CD14-positive monocyte (primary cell): Measurements from ENCODE around the gene RALY. TPM values are rescaled to one million over a fixed set of nuclear protein-coding genes. Genes with fewer than 3 reads are reported as not detected.

Experiments
- DNase-seq, 3 donors: peaks; one replicate each; pipeline ENCODE4 v3.0.0-alpha.2; 2011 to 2022
- H2AFZ ChIP-seq: 2 replicates; pipeline ENCODE4 v1.6.0; 2012; ENCODE audit warnings: mild to moderate bottlenecking, low read depth, low read length, inconsistent platforms; ENCODE audit not compliant: insufficient read depth, poor library complexity, severe bottlenecking
- H3K27ac ChIP-seq, 2 donors: 1 replicate in 1 of 2; 2 replicates in 1 of 2; pipeline ENCODE4 v1.5.1; 2012 to 2013; ENCODE audit warnings: low read length in 2 of 2, control low read depth in 1 of 2, inconsistent platforms in 1 of 2, low read depth in 1 of 2, mild to moderate bottlenecking in 1 of 2
- H3K27me3 ChIP-seq, 2 donors: one replicate each; pipeline versions ENCODE4 v1.6.0 to v1.6.1; 2011 to 2013; ENCODE audit warnings: low read length in 2 of 2; ENCODE audit not compliant: control insufficient read depth in 2 of 2, insufficient read depth in 2 of 2
- H3K36me3 ChIP-seq, 2 donors: replicated peaks in 1 of 2; 1 replicate in 1 of 2; 2 replicates in 1 of 2; pipeline versions ENCODE4 v1.5.1 to v1.6.1; 2012 to 2013; ENCODE audit warnings: low read length in 2 of 2, control low read depth in 1 of 2, inconsistent platforms in 1 of 2, mild to moderate bottlenecking in 1 of 2; ENCODE audit not compliant: insufficient read depth in 2 of 2, control insufficient read depth in 1 of 2
- H3K4me1 ChIP-seq, 2 donors: 1 replicate in 1 of 2; 2 replicates in 1 of 2; pipeline versions ENCODE4 v1.5.1 to v1.6.1; 2012 to 2013; ENCODE audit warnings: low read length in 2 of 2, control low read depth in 1 of 2, inconsistent platforms in 1 of 2, mild to moderate bottlenecking in 1 of 2, moderate library complexity in 1 of 2; ENCODE audit not compliant: insufficient read depth in 2 of 2, control insufficient read depth in 1 of 2
- H3K4me2 ChIP-seq: replicated peaks from 2 replicates; pipeline ENCODE3; 2012; ENCODE audit warnings: low read length, moderate library complexity, mild to moderate bottlenecking; ENCODE audit not compliant: poor library complexity, severe bottlenecking; ENCODE audit errors: extremely low read depth
- H3K4me3 ChIP-seq, 3 experiments: fragments of 200-600 bp in 1 of 3; sonication (generic) in 1 of 3; replicated peaks in 1 of 3; 1 replicate in 2 of 3; 2 replicates in 1 of 3; pipeline ENCODE4 v1.5.1; 2011 to 2013; ENCODE audit warnings: low read length in 3 of 3, mild to moderate bottlenecking in 3 of 3, control low read depth in 2 of 3, low read depth in 2 of 3, inconsistent platforms in 1 of 3, moderate library complexity in 1 of 3
- H3K79me2 ChIP-seq: 2 replicates; pipeline ENCODE4 v1.6.0; 2012; ENCODE audit warnings: mild to moderate bottlenecking, control low read depth, inconsistent platforms, low read length, moderate library complexity; ENCODE audit not compliant: insufficient read depth
- H3K9ac ChIP-seq: 2 replicates; pipeline ENCODE4 v1.6.0; 2017; ENCODE audit warnings: low read length, mild to moderate bottlenecking; ENCODE audit not compliant: insufficient read depth, poor library complexity, severe bottlenecking
- H3K9me3 ChIP-seq, 2 donors: replicated peaks in 1 of 2; 1 replicate in 1 of 2; 2 replicates in 1 of 2; pipeline versions ENCODE4 v1.5.1 to v1.6.1; 2012 to 2013; ENCODE audit warnings: low read length in 2 of 2, control low read depth in 1 of 2; ENCODE audit not compliant: control insufficient read depth in 1 of 2, insufficient read depth in 1 of 2
- H4K20me1 ChIP-seq: 2 replicates; pipeline ENCODE4 v1.6.0; 2012; ENCODE audit warnings: mild to moderate bottlenecking, low read length, control low read depth, moderate library complexity; ENCODE audit not compliant: insufficient read depth
- H3K27ac Mint-ChIP-seq, 7 donors: one replicate each; pipeline ENCODE4 v1.8.0; 2020; ENCODE audit warnings: mild to moderate bottlenecking in 7 of 7, mixed read lengths in 7 of 7, moderate library complexity in 6 of 7, inconsistent platforms in 2 of 7
- H3K27me3 Mint-ChIP-seq, 3 donors: one replicate each; pipeline ENCODE4 v1.8.0; 2021 to 2022; ENCODE audit warnings: low read depth in 3 of 3, mild to moderate bottlenecking in 3 of 3, mixed read lengths in 3 of 3, moderate library complexity in 3 of 3, inconsistent platforms in 1 of 3
- H3K36me3 Mint-ChIP-seq, 2 donors: one replicate each; pipeline ENCODE4 v1.8.0; 2020; ENCODE audit warnings: mixed read lengths in 2 of 2, inconsistent platforms in 1 of 2, mild to moderate bottlenecking in 1 of 2
- H3K4me1 Mint-ChIP-seq: one replicate; pipeline ENCODE4 v1.8.0; 2020; ENCODE audit warnings: mild to moderate bottlenecking, mixed read lengths
- H3K4me3 Mint-ChIP-seq, 2 donors: one replicate each; pipeline ENCODE4 v1.8.0; 2020; ENCODE audit warnings: mild to moderate bottlenecking in 2 of 2, mixed read lengths in 2 of 2, moderate library complexity in 1 of 2
- H3K9me3 Mint-ChIP-seq, 7 donors: one replicate each; pipeline ENCODE4 v1.8.0; 2020 to 2022; ENCODE audit warnings: mixed read lengths in 7 of 7, mild to moderate bottlenecking in 6 of 7, moderate library complexity in 6 of 7, inconsistent platforms in 2 of 7
- WGBS: methylation state at CpG from one replicate; pipeline ENCODE4 v1.1.5; 2013; ENCODE audit warnings: missing lambda C conversion rate; ENCODE audit not compliant: insufficient coverage; 5-methylcytosine and 5-hydroxymethylcytosine counted together
- intact Hi-C, 2 donors: fragments of 100-400 bp; cut with micrococcal nuclease; formaldehyde crosslinking; loops; one replicate each; pipeline versions ENCODE4 v1.15.0 to v1.15.1; 2023
- polyA plus RNA-seq, 3 donors: library from polyadenylated mRNA; depleted of rRNA in 1 of 3; unstranded in 2 of 3; stranded (reverse) in 1 of 3; fragments of 300-500 nt in 2 of 3; fragments of >200 nt in 1 of 3; fragmentation: Illumina TruSeq in 2 of 3; gene quantifications; 1 replicate in 2 of 3; 2 replicates in 1 of 3; pipeline ENCODE4 v1.2.3, GENCODE V29; 2012 to 2021
- TF ChIP-seq, protein P1 (sequence below): fragments of 200-600 bp; IDR thresholded peaks from one replicate; pipeline ENCODE4 v1.8.0; 2022; ENCODE audit warnings: antibody characterized with exemption, mild to moderate bottlenecking

The RALY gene
- polyA plus RNA-seq, 3 donors: 88.4 to 154 (median 152) TPM

GRCh38 chr20:34079818-34080217 lies 86.1 kb downstream of the RALY start:
- no peak for DNase-seq
- H3K79me2 ChIP-seq: peaks cover 11% of the 10 kb centered on the region
- peak overlapping the region in 2 of 7 donors; percentile 21 to 82 for H3K27ac Mint-ChIP-seq
- H3K4me1 ChIP-seq: no peaks in the 10 kb centered on the region
- WGBS: 100% methylated on average over 6 of the region's 6 CpGs
- no peak overlapping the region for H3K27ac ChIP-seq
- no peak overlapping the region for H3K4me3 ChIP-seq
- H3K4me2 ChIP-seq: no peak overlapping the region
- peaks cover 81% of the 10 kb centered on the region for H4K20me1 ChIP-seq
- H3K4me3 Mint-ChIP-seq: no peak overlapping the region
- intact Hi-C loops: no loop called here
- peaks cover 89 to 98% of the 10 kb centered on the region in 2 donors for H3K36me3 ChIP-seq
- H3K27me3 ChIP-seq: no peaks in the 10 kb centered on the region
- TF ChIP-seq, protein P1, sequence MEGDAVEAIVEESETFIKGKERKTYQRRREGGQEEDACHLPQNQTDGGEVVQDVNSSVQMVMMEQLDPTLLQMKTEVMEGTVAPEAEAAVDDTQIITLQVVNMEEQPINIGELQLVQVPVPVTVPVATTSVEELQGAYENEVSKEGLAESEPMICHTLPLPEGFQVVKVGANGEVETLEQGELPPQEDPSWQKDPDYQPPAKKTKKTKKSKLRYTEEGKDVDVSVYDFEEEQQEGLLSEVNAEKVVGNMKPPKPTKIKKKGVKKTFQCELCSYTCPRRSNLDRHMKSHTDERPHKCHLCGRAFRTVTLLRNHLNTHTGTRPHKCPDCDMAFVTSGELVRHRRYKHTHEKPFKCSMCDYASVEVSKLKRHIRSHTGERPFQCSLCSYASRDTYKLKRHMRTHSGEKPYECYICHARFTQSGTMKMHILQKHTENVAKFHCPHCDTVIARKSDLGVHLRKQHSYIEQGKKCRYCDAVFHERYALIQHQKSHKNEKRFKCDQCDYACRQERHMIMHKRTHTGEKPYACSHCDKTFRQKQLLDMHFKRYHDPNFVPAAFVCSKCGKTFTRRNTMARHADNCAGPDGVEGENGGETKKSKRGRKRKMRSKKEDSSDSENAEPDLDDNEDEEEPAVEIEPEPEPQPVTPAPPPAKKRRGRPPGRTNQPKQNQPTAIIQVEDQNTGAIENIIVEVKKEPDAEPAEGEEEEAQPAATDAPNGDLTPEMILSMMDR: no peak
- no peaks in the 10 kb centered on the region for H3K9me3 ChIP-seq
- H3K9ac ChIP-seq: no peak overlapping the region
- H3K27me3 Mint-ChIP-seq: no peaks in the 10 kb centered on the region
- H3K36me3 Mint-ChIP-seq: peaks cover 74 to 91% of the 10 kb centered on the region in 2 donors
- H2AFZ ChIP-seq: no peak overlapping the region
- no peaks in the 10 kb centered on the region for H3K9me3 Mint-ChIP-seq
- peaks cover 2% of the 10 kb centered on the region for H3K4me1 Mint-ChIP-seq

DNA sequence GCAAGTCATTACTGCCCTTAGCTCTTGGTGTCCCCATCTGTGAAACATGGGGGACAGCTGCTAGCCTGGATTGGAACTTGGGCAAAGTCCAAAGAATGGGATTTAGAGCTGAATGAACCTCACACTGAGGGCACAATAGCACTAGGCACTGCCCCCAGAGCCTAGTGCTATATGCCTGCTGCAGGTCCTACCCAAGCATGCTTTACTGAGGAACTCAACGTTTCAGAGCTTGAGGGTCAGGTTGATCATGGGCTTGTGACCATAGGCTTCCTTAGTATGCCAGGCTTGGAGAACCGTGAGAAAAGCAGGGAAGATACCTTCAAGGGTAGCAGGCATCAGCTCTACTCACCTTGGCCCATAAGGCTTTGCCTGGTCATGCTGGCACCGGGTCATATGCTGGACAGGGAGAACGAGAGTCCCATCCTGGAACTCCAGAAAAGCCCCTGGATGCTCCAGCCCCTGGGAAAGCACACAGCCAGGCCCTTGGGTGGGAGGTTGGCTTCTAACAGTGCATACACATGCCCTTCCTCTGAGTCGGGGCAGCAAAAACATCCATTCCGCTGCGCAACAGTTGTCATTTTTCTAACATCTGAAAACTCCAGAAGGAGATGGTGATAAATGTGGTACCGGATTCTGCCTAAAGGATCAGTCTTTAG lies 88.6 kb downstream of the RALY start:
- Histone ChIP-seq H3K4me3 (no peak overlapping the region), H3K79me2 (peaks cover 12% of the 10 kb centered on the region), H4K20me1 (peaks cover 86% of the 10 kb centered on the region), H3K27ac (peak overlapping the region in 1 of 2 donors; percentile 40), H3K9ac (no peak overlapping the region), H3K4me1 (no peaks in the 10 kb centered on the region), H2AFZ (no peak overlapping the region), H3K4me2 (no peak overlapping the region), H3K9me3 (no peaks in the 10 kb centered on the region), H3K27me3 (no peaks in the 10 kb centered on the region), H3K36me3 (peaks cover 82 to 97% of the 10 kb centered on the region in 2 donors)
- H3K4me1 Mint-ChIP-seq: peaks cover 2% of the 10 kb centered on the region
- peak overlapping the region in 1 of 7 donors; percentile 79 for H3K27ac Mint-ChIP-seq
- no peaks in the 10 kb centered on the region for H3K27me3 Mint-ChIP-seq
- 86% methylated on average over 5 of the region's 8 CpGs for WGBS
- intact Hi-C loops: no loop called here
- no peak overlapping the region for H3K4me3 Mint-ChIP-seq
- H3K36me3 Mint-ChIP-seq: peaks cover 67 to 87% of the 10 kb centered on the region in 2 donors
- TF ChIP-seq, protein P1: no peak
- no peaks in the 10 kb centered on the region for H3K9me3 Mint-ChIP-seq
- no peak for DNase-seq
